ENCODE data around the gene RAF1. TPM values are rescaled to one million over a fixed set of nuclear protein-coding genes. Genes with fewer than 3 reads are reported as not detected.
"Not testable (repeated sequence)": the region's sequence is repeated elsewhere in the genome, so short reads cannot be mapped to it uniquely, and the experiment has no call there.

RAF1 gene
- total RNA-seq, 4 donors from 2014 or later: 151 to 174 (median 163) TPM

GRCh38 chr3:12628813-12629212 is 35.1 kb downstream of the RAF1 start:
- H3K27me3 ChIP-seq: no peaks in the 10 kb centered on the region
- H3K4me3 ChIP-seq (replicated peaks in 1 of 3): no peak overlapping the region
- peaks cover 66 to 96% of the 10 kb centered on the region in 2 donors for H3K4me1 ChIP-seq
- H3K9me3 ChIP-seq: no peaks in the 10 kb centered on the region
- H3K36me3 ChIP-seq: no peaks in the 10 kb centered on the region
- intact Hi-C loops (cut with DNase I): no loop called here
- H3K27ac ChIP-seq: peak overlapping the region in 2 of 3 donors; percentile 5 to 33
- TF ChIP-seq, protein P1, sequence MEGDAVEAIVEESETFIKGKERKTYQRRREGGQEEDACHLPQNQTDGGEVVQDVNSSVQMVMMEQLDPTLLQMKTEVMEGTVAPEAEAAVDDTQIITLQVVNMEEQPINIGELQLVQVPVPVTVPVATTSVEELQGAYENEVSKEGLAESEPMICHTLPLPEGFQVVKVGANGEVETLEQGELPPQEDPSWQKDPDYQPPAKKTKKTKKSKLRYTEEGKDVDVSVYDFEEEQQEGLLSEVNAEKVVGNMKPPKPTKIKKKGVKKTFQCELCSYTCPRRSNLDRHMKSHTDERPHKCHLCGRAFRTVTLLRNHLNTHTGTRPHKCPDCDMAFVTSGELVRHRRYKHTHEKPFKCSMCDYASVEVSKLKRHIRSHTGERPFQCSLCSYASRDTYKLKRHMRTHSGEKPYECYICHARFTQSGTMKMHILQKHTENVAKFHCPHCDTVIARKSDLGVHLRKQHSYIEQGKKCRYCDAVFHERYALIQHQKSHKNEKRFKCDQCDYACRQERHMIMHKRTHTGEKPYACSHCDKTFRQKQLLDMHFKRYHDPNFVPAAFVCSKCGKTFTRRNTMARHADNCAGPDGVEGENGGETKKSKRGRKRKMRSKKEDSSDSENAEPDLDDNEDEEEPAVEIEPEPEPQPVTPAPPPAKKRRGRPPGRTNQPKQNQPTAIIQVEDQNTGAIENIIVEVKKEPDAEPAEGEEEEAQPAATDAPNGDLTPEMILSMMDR (IDR thresholded peaks at IDR 0.05): no peak
- TF ChIP-seq POLR2A (IDR thresholded peaks at IDR 0.05): no peak
- no peak for DNase-seq
- WGBS, 2 donors: 95 to 98% methylated on average over 1 of the region's 1 CpG

DNA sequence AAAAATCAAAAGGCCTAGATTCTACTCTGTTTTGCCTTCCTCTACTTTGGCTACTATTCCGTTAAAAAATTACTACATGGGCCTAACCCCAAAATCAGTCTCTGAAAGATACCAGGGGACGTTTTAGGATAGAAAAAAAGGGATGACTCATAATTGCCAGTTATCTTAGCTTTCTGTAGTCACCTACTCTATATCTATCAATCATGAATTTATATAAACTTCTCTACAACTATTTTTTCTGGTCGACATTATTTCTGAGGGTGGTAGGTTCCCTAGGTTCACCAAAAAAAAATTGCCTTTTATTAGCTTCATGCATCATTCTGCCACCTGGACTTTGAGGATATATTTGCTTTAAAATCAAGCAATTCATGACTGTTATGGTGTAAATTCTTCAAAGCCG is 36.5 kb downstream of the RAF1 start:
- H3K4me1 ChIP-seq: peaks cover 54 to 85% of the 10 kb centered on the region in 2 donors
- H3K27me3 ChIP-seq: no peaks in the 10 kb centered on the region
- no peak overlapping the region for H3K4me3 ChIP-seq (replicated peaks in 1 of 3)
- peak overlapping the region in 1 of 3 donors; percentile 53 for H3K27ac ChIP-seq
- intact Hi-C loops (cut with DNase I): no loop called here
- no peak for DNase-seq
- no peaks in the 10 kb centered on the region for H3K36me3 ChIP-seq
- H3K9me3 ChIP-seq: no peaks in the 10 kb centered on the region
- no peak for TF ChIP-seq POLR2A (IDR thresholded peaks at IDR 0.05)
- TF ChIP-seq, protein P1 (IDR thresholded peaks at IDR 0.05): no peak
- 49 to 53% methylated on average over 4 of the region's 4 CpGs for WGBS, 2 donors

- H3K9me3 ChIP-seq; DNase-seq; H3K4me3 ChIP-seq (replicated peaks in 1 of 3); intact Hi-C loops (cut with DNase I); H3K27me3 ChIP-seq; H3K36me3 ChIP-seq: not testable (repeated sequence)
- H3K27ac ChIP-seq: peak overlapping the region in 2 of 3 donors; percentile 1 to 45
- H3K4me1 ChIP-seq: peaks cover 32 to 62% of the 10 kb centered on the region in 2 donors
- WGBS, 2 donors: 92 to 95% methylated on average over 3 of the region's 3 CpGs
Observed at GRCh38 chr3:12624964-12625363, 39.0 kb downstream of the RAF1 start.

DNA sequence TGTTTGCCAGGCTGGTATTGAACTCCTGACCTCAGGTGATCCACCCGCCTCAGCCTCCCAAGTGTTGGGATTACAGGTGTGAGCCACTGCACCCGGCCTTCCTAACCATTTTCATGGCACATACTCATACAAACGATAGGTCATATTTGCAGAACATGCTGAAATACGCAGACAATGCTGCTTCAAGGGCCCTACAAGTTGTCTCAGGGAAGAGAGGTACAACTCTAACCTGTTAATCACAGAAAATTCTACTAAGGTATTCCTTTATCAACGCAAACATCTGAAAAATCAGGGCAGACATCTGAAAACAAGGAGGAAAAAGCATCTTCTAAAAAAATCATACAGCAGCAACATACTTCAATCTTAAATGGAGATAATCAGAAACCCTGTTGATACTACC is 39.9 kb downstream of the RAF1 start:
- Histone ChIP-seq H3K4me3 (replicated peaks in 1 of 3) (no peak overlapping the region), H3K4me1 (peaks cover 24 to 53% of the 10 kb centered on the region in 2 donors), H3K36me3 (no peaks in the 10 kb centered on the region), H3K9me3 (no peaks in the 10 kb centered on the region), H3K27me3 (no peaks in the 10 kb centered on the region), H3K27ac (peak overlapping the region; percentile 4 to 35 (median 5))
- intact Hi-C loops (cut with DNase I): no loop called here
- 75 to 78% methylated on average over 5 of the region's 5 CpGs for WGBS, 2 donors
- no peak for DNase-seq
- TF ChIP-seq, protein P1 (IDR thresholded peaks at IDR 0.05): no peak
- no peak for TF ChIP-seq POLR2A (IDR thresholded peaks at IDR 0.05)

DNA sequence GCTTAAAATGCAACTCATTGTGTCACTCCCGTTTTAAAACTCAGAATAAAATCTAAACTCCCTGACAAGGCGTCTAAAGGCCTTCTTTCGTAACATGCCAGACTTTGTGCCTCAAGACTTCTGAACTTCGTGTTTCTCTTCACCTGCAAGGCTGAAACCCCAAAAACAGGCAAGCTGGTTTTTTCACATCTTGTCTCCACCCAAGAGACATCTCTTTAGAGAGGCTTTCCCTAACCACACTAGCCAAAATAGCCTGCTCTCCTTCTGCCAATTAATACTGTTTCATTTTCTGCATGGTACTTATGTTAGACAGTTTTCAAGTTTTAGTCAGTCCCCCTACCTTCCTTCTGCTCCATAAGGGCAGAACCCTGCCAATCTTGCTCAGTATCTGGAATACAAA is 41.6 kb downstream of the RAF1 start:
- intact Hi-C loops (cut with DNase I): no loop called here
- H3K4me1 ChIP-seq: peaks cover 19 to 36% of the 10 kb centered on the region in 2 donors
- no peak for DNase-seq
- no peaks in the 10 kb centered on the region for H3K9me3 ChIP-seq
- H3K27ac ChIP-seq: no peak overlapping the region
- H3K27me3 ChIP-seq: no peaks in the 10 kb centered on the region
- WGBS, 2 donors: 85 to 86% methylated on average over 4 of the region's 4 CpGs
- no peak overlapping the region for H3K4me3 ChIP-seq (replicated peaks in 1 of 3)
- no peak for TF ChIP-seq POLR2A (IDR thresholded peaks at IDR 0.05)
- TF ChIP-seq, protein P1 (IDR thresholded peaks at IDR 0.05): no peak
- H3K36me3 ChIP-seq: peaks cover 0 to 2% of the 10 kb centered on the region in 2 donors

DNA sequence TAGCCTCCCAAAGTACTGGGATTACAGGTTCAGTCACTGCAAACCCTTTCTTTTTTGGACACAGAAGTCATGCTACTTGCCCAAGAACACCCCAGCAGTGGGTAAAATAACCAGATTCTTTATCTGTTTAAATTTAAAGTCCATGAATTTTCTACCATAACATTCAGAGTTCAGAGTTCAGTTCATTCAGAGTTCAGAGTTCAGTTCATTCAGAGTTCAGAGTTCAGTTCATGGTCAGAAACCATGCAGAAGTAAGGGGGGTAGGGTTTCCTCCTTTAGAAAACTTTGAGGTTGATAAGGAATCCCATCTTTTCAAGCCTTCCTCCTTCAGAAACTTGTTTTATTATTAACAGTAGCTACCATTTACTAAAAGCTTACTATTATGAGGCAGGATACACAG is 43.2 kb downstream of the RAF1 start:
- H3K4me3 ChIP-seq (replicated peaks in 1 of 3): no peak overlapping the region
- H3K9me3 ChIP-seq: no peaks in the 10 kb centered on the region
- intact Hi-C loops (cut with DNase I): no loop called here
- peaks cover 12 to 20% of the 10 kb centered on the region in 2 donors for H3K4me1 ChIP-seq
- no peak overlapping the region for H3K27ac ChIP-seq
- no peaks in the 10 kb centered on the region for H3K27me3 ChIP-seq
- DNase-seq: no peak
- TF ChIP-seq, protein P1 (IDR thresholded peaks at IDR 0.05): no peak
- no peak for TF ChIP-seq POLR2A (IDR thresholded peaks at IDR 0.05)
- H3K36me3 ChIP-seq: peaks cover 0 to 9% of the 10 kb centered on the region in 2 donors
